PC-9 (cell line): ENCODE measurements around the gene HLA-DOB.

Experiments used
- EZH2 ChIP-seq: fragments of 200-600 bp; sonication (generic); IDR thresholded peaks from 2 replicates; pipeline ENCODE4 v1.8.0; 2017; ENCODE audit warnings: antibody characterized with exemption, low read depth
- TF ChIP-seq, protein P1 (sequence below): fragments of 200-600 bp; sonication (generic); conservative IDR thresholded peaks from 2 replicates; pipeline ENCODE4 v1.6.1; 2017; ENCODE audit warnings: mixed run types, antibody characterized with exemption, mild to moderate bottlenecking, moderate library complexity

DNA sequence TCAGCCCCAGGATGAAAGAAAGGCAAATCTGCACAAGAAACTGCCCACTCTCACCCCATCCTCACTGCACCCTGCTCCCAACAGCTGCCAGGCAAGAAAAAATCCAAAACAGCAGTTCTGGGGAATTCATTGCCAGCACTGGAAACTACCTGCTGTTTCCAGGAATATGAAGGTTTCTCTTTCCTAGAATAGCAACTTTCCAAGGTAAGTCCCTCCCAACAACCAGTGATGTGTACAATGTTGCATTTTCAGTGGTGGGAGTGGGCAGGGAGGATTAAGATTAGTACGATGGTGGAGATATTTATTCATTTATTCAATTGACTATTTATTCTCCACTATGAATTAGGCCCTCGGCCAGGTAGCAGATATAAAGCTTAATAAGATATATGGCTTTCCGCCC is 10.2 kb upstream of the HLA-DOB start:
- TF ChIP-seq, protein P1, sequence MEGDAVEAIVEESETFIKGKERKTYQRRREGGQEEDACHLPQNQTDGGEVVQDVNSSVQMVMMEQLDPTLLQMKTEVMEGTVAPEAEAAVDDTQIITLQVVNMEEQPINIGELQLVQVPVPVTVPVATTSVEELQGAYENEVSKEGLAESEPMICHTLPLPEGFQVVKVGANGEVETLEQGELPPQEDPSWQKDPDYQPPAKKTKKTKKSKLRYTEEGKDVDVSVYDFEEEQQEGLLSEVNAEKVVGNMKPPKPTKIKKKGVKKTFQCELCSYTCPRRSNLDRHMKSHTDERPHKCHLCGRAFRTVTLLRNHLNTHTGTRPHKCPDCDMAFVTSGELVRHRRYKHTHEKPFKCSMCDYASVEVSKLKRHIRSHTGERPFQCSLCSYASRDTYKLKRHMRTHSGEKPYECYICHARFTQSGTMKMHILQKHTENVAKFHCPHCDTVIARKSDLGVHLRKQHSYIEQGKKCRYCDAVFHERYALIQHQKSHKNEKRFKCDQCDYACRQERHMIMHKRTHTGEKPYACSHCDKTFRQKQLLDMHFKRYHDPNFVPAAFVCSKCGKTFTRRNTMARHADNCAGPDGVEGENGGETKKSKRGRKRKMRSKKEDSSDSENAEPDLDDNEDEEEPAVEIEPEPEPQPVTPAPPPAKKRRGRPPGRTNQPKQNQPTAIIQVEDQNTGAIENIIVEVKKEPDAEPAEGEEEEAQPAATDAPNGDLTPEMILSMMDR = no peak
- TF ChIP-seq EZH2 = no peak
